Panc1 (cell line): ENCODE results near the gene VKORC1.

Experiments used
- CTCF ChIP-seq: fragments of 450-650 bp; IDR thresholded peaks from 2 replicates; pipeline ENCODE4 v1.5.1; 2017; ENCODE audit warnings: mild to moderate bottlenecking
- POLR2AphosphoS5 ChIP-seq: IDR thresholded peaks from 2 replicates; pipeline ENCODE4 v1.6.1; 2012; ENCODE audit warnings: mild to moderate bottlenecking, low read depth, low read length, moderate library complexity

DNA sequence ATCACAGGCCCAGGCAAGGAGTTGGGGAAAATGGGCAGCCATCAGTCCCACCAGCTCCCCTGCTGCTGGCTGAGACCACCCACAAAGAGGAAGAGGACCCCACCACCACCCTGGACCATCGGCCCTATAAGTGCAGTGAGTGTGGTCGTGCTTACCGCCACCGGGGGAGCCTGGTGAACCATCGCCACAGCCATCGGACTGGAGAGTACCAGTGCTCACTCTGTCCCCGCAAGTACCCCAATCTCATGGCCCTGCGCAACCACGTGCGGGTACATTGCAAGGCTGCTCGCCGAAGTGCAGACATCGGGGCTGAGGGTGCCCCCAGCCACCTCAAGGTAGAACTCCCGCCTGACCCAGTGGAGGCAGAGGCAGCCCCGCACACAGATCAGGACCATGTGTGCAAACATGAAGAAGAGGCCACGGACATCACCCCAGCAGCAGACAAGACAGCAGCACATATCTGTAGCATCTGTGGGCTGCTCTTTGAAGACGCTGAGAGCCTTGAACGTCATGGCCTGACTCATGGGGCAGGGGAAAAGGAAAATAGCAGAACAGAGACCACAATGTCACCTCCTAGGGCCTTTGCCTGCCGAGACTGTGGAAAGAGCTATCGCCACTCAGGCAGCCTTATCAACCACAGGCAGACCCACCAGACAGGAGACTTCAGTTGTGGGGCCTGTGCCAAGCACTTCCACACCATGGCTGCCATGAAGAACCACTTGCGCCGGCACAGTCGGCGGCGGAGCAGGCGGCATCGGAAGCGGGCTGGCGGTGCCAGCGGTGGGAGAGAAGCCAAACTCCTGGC, 16.8 kb downstream of the VKORC1 start:
- TF ChIP-seq CTCF (no peak), POLR2AphosphoS5 (no peak)
